K562 (cell line): ENCODE results near the gene SAT1. TPM values are rescaled to one million over a fixed set of nuclear protein-coding genes. Genes with fewer than 3 reads are reported as not detected.

Experiments
- ATAC-seq: fragments of 200-7000 bp; cut with Tn5 transposase; 3 replicates; pipeline ENCODE4 v1.9.1; 2020; ENCODE audit warnings: moderate library complexity
- BruUV-seq: library from RNA; stranded (reverse); fragments of 400-500 nt; replicated peaks from 2 replicates; lab custom pipeline; 2021; lab: Mats Ljungman, UMichigan
- CTCF ChIA-PET: fragments of 300-600 bp; formaldehyde crosslinking; extraction: SDS; loops from one replicate; lab custom pipeline; 2021; ENCODE audit warnings: low intra/inter-chr PET ratio; lab: Yijun Ruan, JAX
- POLR2A ChIA-PET: fragments of 300-600, 350-650 bp; sonication (Branson Sonifier 250); formaldehyde crosslinking; extraction: SDS; loops from one replicate; lab custom pipeline; 2021; ENCODE audit warnings: antibody characterized with exemption, inconsistent platforms; lab: Yijun Ruan, JAX
- DNase-seq, 4 experiments: peaks; one replicate each; pipeline versions ENCODE4 v3.0.0 to v3.0.0-alpha.2; 2011 to 2018; ENCODE audit warnings: low spot score in 3 of 4, mixed read lengths in 3 of 4; ENCODE audit errors: extremely low read depth in 1 of 4
- FAIRE-seq: peaks from 2 replicates; lab custom pipeline; 2011; peaks lifted over from hg19 to GRCh38; lab: Jason Lieb, UNC
- H2AFZ ChIP-seq: 2 replicates; pipeline ENCODE4 v1.6.0; 2011; ENCODE audit warnings: low read depth, low read length, control low read depth, inconsistent platforms
- H3K27ac ChIP-seq: fragments of 200-600 bp; 3 replicates; pipeline ENCODE4 v1.8.0; 2011; ENCODE audit warnings: low read depth, mild to moderate bottlenecking, control low read depth, inconsistent platforms, low read length, moderate library complexity, mixed read lengths; ENCODE audit errors: extremely low read depth
- H3K27me3 ChIP-seq, 2 experiments: fragments of 300-600 bp in 1 of 2; 2 replicates in 1 of 2; 3 replicates in 1 of 2; pipeline versions ENCODE4 v1.6.0 to v1.8.0; 2011; ENCODE audit warnings: inconsistent platforms in 2 of 2, low read length in 2 of 2, mild to moderate bottlenecking in 1 of 2, mixed read lengths in 1 of 2, moderate library complexity in 1 of 2; ENCODE audit not compliant: control insufficient read depth in 2 of 2, insufficient read depth in 2 of 2
- H3K36me3 ChIP-seq: fragments of 300-600 bp; 3 replicates; pipeline ENCODE4 v1.8.0; 2011; ENCODE audit warnings: mild to moderate bottlenecking, low read length, inconsistent platforms; ENCODE audit not compliant: control insufficient read depth, insufficient read depth
- H3K4me1 ChIP-seq, 2 experiments: fragments of 200-600 bp in 1 of 2; replicated peaks in 1 of 2; 2 replicates in 1 of 2; 3 replicates in 1 of 2; pipeline versions ENCODE4 v1.5.1 to v1.8.0; 2011; ENCODE audit warnings: inconsistent platforms in 2 of 2, low read length in 2 of 2, mild to moderate bottlenecking in 1 of 2, mixed read lengths in 1 of 2, moderate library complexity in 1 of 2; ENCODE audit not compliant: control insufficient read depth in 2 of 2, insufficient read depth in 2 of 2
- H3K4me2 ChIP-seq: 2 replicates; pipeline ENCODE4 v1.6.1; 2011; ENCODE audit warnings: low read length, control low read depth, inconsistent platforms, mixed read lengths; ENCODE audit not compliant: insufficient read depth
- H3K4me3 ChIP-seq: fragments of 200-600 bp; sonication (generic), shearing (Covaris generic); 2 replicates; pipeline ENCODE4 v1.5.1; 2016; ENCODE audit warnings: control low read depth, inconsistent platforms
- H3K79me2 ChIP-seq: fragments of 200-600 bp; 3 replicates; pipeline ENCODE4 v1.8.0; 2011; ENCODE audit warnings: low read length, inconsistent platforms; ENCODE audit not compliant: control insufficient read depth, insufficient read depth
- H3K9ac ChIP-seq, 2 experiments: 2 replicates each; pipeline versions ENCODE4 v1.6.0 to v1.6.1; 2011; ENCODE audit warnings: low read depth in 2 of 2, low read length in 2 of 2, control low read depth in 1 of 2, inconsistent platforms in 1 of 2, mild to moderate bottlenecking in 1 of 2, mixed read lengths in 1 of 2; ENCODE audit not compliant: insufficient read depth in 1 of 2
- H3K9me1 ChIP-seq: one replicate; pipeline ENCODE4 v1.6.0; 2011; ENCODE audit warnings: inconsistent platforms, mild to moderate bottlenecking, low read length, moderate library complexity; ENCODE audit not compliant: control insufficient read depth, insufficient read depth
- H3K9me3 ChIP-seq: replicated peaks from 2 replicates; pipeline ENCODE4 v1.5.1; 2011; ENCODE audit warnings: low read depth, low read length, inconsistent platforms; ENCODE audit not compliant: control insufficient read depth, insufficient read depth
- H4K20me1 ChIP-seq: replicated peaks from 2 replicates; pipeline ENCODE4 v1.6.1; 2011; ENCODE audit warnings: low read length, inconsistent platforms, mixed read lengths; ENCODE audit not compliant: control insufficient read depth, insufficient read depth
- CBX8 ChIP-seq: fragments of 200-600 bp; sonication (generic); IDR thresholded peaks from 2 replicates; pipeline ENCODE4 v1.6.1; 2012; ENCODE audit warnings: borderline replicate concordance, mixed run types, low read depth, mild to moderate bottlenecking, moderate library complexity, mixed read lengths, low read length, control low read depth, inconsistent platforms; ENCODE audit not compliant: poor library complexity, severe bottlenecking; ENCODE audit errors: extremely low read depth
- NCOA6 ChIP-seq: fragments of 450-650 bp; IDR thresholded peaks from 2 replicates; pipeline ENCODE4 v1.6.1; 2017; ENCODE audit warnings: mild to moderate bottlenecking
- SMARCE1 ChIP-seq: fragments of 450-650 bp; IDR thresholded peaks from 2 replicates; pipeline ENCODE4 v1.7.1; 2016; ENCODE audit warnings: mild to moderate bottlenecking
- WGBS: fragments of 100-300 bp; shearing (Covaris generic); methylation state at CpG from one replicate; pipeline ENCODE4 v1.1.6; 2016; ENCODE audit warnings: low coverage, mixed read lengths; ENCODE audit not compliant: insufficient coverage; ENCODE audit errors: missing lambda C conversion rate; 5-methylcytosine and 5-hydroxymethylcytosine counted together
- in situ Hi-C: fragments of 300-500 bp; cut with MboI; formaldehyde crosslinking; loops from 4 replicates; pipeline ENCODE4 v1.15.0; 2018; ENCODE audit warnings: inconsistent platforms, mixed read lengths
- intact Hi-C: fragments of 100-400 bp; cut with micrococcal nuclease; formaldehyde crosslinking; loops from 2 replicates; pipeline ENCODE4 v1.14.2; 2022
- polyA plus RNA-seq, 8 experiments: library from polyadenylated mRNA; depleted of rRNA in 4 of 8; stranded (reverse) in 5 of 8; unstranded in 3 of 8; fragments of >200 nt; fragmentation: Nextera tagmentation in 2 of 8; fragmentation: Illumina TruSeq in 1 of 8; extraction: Ambion mirVana in 2 of 8; extraction: Trizol in 1 of 8; gene quantifications; 2 replicates each; pipeline versions ENCODE4 v1.2.1 to v1.2.3, GENCODE V29; 2011 to 2014; ENCODE audit warnings: inconsistent platforms in 1 of 8, missing spikeins in 1 of 8
- total RNA-seq, 7 experiments: library from RNA; depleted of rRNA in 6 of 7; stranded (reverse); fragments of >200 nt in 6 of 7; fragmentation: Illumina TruSeq in 2 of 7; extraction: Trizol in 2 of 7; gene quantifications; 2 replicates each; pipeline versions ENCODE4 v1.2.1 to v1.2.3, GENCODE V29; 2011 to 2021; ENCODE audit warnings: low replicate concordance in 1 of 7
- TF ChIP-seq, protein P1 (sequence below): sonication (generic); IDR thresholded peaks from 2 replicates; pipeline ENCODE4 v1.6.1; 2016
- TF ChIP-seq, protein P2 (sequence below), 2 experiments: fragments of 450-650 bp in 1 of 2; IDR thresholded peaks; 2 replicates each; pipeline ENCODE4 v1.6.1; 2011 to 2017; ENCODE audit warnings: low read depth in 2 of 2, antibody characterized with exemption in 1 of 2, borderline replicate concordance in 1 of 2, low read length in 1 of 2, mild to moderate bottlenecking in 1 of 2, mixed read lengths in 1 of 2; ENCODE audit not compliant: control insufficient read depth in 1 of 2
- TF ChIP-seq, protein P3 (sequence below): fragments of 450-650 bp; conservative IDR thresholded peaks from 2 replicates; pipeline ENCODE4 v1.6.1; 2016; ENCODE audit warnings: missing genetic modification characterization, low read depth, mild to moderate bottlenecking, missing compliant biosample characterization, moderate library complexity

SAT1 gene
- total and polyA plus RNA-seq, 9 of the 15 experiments (the other 6 are each of a cell fraction or from before 2014, with no cell fraction given): 47.4 to 194 (median 74.1) TPM

DNA sequence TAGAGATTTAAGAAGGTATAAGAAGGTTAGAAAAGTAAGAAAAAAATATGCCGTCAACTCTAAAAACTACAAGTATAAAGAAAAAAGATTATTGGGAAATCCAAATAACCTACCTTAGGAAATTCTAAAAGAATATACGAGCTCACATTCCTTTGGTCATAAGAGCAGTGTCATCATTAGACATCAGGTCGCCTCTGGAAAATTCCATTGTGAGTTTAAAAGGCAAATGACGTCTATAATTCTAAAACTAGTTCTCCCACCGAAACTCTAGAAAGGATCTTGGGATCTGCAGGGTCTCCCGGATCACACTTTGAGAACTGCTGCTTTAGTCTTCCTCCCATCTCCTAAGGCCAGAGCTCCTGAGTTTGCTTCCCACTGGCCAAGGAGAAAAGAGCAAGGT, 518 bp upstream of the SAT1 start:
- intact Hi-C loops (loop anchor here (2.0 to 5.0 kb wide), 5 partner anchors 40 to 272 kb away; partner anchors contain the start of genes ACOT9 and EIF2S3), in situ Hi-C loops (loop anchor here (5.0 kb wide), 1 partner anchor 120 kb away; no protein-coding TSS in a partner anchor)
- FAIRE-seq (no peak), ATAC-seq (no peak), DNase-seq (no peak)
- Histone ChIP-seq H3K4me1 (peaks cover 10 to 11% of the 10 kb centered on the region in 2 experiments; a peak in 3 of 5 replicates), H3K4me3 (peak overlapping the region; percentile 69), H3K9me1 (no peaks in the 10 kb centered on the region), H3K79me2 (peaks cover 20% of the 10 kb centered on the region), H2AFZ (peak overlapping the region; percentile 91), H3K27me3 (no peaks in the 10 kb centered on the region), H3K27ac (peak overlapping the region; percentile 92), H3K36me3 (peaks cover 17% of the 10 kb centered on the region), H3K9ac (peak overlapping the region; percentile 53 to 98), H4K20me1 (no peaks in the 10 kb centered on the region), H3K4me2 (peak overlapping the region; percentile 64), H3K9me3 (no peaks in the 10 kb centered on the region)
- BruUV-seq: TSS peak; percentile 85
- POLR2A ChIA-PET: interaction anchor here (0.6 to 2.4 kb wide), 14 partner anchors 8 to 272 kb away, joined by 3 to 21 read pairs (median 4); partner anchors contain the start of gene EIF2S3
- CTCF ChIA-PET: interaction anchor here (1.7 to 4.0 kb wide), 2 partner anchors 26 to 119 kb away, joined by 9 to 32 read pairs; no protein-coding TSS in a partner anchor
- TF ChIP-seq, protein P1, sequence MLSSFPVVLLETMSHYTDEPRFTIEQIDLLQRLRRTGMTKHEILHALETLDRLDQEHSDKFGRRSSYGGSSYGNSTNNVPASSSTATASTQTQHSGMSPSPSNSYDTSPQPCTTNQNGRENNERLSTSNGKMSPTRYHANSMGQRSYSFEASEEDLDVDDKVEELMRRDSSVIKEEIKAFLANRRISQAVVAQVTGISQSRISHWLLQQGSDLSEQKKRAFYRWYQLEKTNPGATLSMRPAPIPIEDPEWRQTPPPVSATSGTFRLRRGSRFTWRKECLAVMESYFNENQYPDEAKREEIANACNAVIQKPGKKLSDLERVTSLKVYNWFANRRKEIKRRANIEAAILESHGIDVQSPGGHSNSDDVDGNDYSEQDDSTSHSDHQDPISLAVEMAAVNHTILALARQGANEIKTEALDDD: no peak
- TF ChIP-seq SMARCE1 (0 out of 2 replicates have a peak, but pooled peaks have one; percentile 9), NCOA6 (no peak), CBX8 (no peak)
- TF ChIP-seq, protein P2, sequence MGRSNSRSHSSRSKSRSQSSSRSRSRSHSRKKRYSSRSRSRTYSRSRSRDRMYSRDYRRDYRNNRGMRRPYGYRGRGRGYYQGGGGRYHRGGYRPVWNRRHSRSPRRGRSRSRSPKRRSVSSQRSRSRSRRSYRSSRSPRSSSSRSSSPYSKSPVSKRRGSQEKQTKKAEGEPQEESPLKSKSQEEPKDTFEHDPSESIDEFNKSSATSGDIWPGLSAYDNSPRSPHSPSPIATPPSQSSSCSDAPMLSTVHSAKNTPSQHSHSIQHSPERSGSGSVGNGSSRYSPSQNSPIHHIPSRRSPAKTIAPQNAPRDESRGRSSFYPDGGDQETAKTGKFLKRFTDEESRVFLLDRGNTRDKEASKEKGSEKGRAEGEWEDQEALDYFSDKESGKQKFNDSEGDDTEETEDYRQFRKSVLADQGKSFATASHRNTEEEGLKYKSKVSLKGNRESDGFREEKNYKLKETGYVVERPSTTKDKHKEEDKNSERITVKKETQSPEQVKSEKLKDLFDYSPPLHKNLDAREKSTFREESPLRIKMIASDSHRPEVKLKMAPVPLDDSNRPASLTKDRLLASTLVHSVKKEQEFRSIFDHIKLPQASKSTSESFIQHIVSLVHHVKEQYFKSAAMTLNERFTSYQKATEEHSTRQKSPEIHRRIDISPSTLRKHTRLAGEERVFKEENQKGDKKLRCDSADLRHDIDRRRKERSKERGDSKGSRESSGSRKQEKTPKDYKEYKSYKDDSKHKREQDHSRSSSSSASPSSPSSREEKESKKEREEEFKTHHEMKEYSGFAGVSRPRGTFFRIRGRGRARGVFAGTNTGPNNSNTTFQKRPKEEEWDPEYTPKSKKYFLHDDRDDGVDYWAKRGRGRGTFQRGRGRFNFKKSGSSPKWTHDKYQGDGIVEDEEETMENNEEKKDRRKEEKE (IDR thresholded peaks at IDR 0.05; ENCODE audit: borderline replicate concordance in 1 of 2, control insufficient read depth in 1 of 2, low read depth in 2 of 2, low read length in 1 of 2): 0 out of 4 replicates have a peak, but pooled peaks of 1 of the 2 experiments have one; percentile 6
- TF ChIP-seq, protein P3, sequence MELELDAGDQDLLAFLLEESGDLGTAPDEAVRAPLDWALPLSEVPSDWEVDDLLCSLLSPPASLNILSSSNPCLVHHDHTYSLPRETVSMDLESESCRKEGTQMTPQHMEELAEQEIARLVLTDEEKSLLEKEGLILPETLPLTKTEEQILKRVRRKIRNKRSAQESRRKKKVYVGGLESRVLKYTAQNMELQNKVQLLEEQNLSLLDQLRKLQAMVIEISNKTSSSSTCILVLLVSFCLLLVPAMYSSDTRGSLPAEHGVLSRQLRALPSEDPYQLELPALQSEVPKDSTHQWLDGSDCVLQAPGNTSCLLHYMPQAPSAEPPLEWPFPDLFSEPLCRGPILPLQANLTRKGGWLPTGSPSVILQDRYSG (tag): no peak
- WGBS: 12% methylated on average over 6 of the region's 6 CpGs
